OCI-LY3 (cell line): ENCODE measurements around the gene PRCP.

Experiments
- CTCF ChIP-seq: fragments of 200-600, 300-600 bp; sonication (generic); IDR thresholded peaks from 2 replicates; pipeline ENCODE4 v1.5.1; 2014; ENCODE audit warnings: antibody characterized with exemption, low read length, low read depth
- EZH2phosphoT487 ChIP-seq: fragments of 200-600 bp; shearing (Covaris generic); IDR thresholded peaks from 2 replicates; pipeline ENCODE4 v1.6.1; 2018; ENCODE audit warnings: antibody characterized with exemption, mixed run types, low read depth

DNA sequence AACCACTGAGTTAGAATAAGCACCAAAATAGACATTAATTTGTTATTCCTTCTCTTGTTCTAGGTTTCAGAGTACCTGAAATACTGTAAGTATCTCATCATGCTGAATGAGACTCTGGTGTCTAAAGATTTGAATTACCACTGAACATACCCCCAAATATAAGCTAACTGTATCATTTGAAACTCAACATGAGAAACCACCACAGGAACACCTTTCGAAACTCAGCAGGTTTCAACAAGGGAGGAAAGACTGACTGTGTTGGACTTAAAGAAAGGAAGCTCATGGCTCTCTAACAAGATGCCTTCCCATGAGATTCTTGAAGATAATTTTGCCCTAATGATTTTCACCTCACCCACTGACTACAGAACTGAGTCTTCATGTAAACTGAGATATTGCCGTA, 37.0 kb downstream of the PRCP start:
- TF ChIP-seq CTCF (no peak), EZH2phosphoT487 (no peak)
